GM18520 (cell line): Measurements from ENCODE around the gene PTPN12.

ENCODE experiments used
- ATAC-seq: cut with Tn5 transposase; IDR thresholded peaks from one replicate; pipeline ENCODE4 v1.9.1; 2021; ENCODE audit not compliant: unreplicated experiment

Gene PTPN12

GRCh38 chr7:77658928-77659327, 121.8 kb downstream of the PTPN12 start:
- no peak for ATAC-seq

GRCh38 chr7:77661816-77662215, 124.7 kb downstream of the PTPN12 start:
- no peak for ATAC-seq

DNA sequence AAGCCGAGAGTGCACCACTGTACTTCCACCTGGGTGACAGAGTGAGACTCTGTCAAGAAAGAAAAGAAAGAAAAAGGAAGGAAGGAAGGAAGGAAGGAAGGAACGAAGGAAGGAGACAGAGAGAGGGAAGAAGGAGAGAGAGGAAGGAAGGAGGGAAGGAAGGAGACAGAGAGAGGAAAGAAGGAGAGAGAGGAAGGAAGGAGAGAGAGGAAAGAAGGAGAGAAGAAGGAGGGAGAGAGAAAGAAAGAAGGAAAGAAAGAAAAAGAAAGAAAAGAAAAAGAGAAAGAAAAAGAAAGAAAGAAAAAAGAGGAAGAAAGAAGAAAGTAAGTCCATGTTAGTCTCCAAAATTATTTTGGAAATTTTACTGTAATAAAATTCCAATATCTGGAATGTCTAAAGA, 125.8 kb downstream of the PTPN12 start:
- no peak for ATAC-seq

DNA sequence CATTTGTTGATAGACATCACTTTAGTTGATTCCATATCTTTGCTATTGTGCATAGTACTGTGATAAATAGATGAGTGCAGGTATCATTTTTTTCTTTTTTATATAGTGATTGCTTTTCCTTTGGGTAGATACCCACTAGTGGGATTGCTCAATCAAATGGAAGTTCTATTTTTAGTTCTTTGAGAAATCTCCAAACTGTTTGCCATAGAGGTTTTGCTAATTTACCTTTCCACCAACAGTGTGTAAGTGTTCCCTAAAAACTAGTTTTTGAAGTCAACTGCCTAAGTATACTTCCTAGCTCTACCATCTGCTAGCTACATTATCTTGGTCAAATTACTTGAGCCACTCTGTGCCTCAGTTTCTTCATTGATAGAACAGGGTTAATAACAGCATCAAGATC, 127.6 kb downstream of the PTPN12 start:
- ATAC-seq = no peak

GRCh38 chr7:77665161-77665560, 128.1 kb downstream of the PTPN12 start:
- no peak for ATAC-seq

DNA sequence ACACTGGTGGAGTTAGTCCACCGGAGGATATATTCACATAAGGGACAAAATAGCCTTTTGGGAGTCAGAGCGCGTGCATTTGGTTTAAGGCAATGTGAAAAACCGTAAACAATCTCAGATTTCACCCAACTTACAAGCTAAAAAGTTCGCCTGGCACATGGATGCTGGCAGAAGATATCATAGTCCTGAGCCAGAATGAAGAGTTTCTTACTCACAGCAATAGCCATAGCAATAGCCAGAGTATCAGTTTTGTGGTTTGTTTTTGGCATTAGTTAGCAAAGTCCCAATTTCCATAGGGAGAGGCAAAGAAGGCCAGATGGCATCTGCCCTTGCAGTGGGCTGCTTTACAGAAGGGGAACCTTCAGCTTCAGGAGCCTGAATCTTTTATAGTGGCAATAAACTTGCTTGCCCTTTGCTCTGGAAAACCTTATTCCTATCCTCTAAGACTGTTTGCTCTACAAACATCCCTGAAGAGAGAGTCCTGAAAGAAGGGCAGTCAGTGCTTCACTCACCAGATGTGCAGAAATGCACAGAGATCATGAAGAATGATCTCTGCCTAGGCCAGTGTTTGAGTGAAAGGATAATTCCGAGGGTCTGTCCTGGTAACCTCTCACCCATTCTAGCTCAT, 130.5 kb downstream of the PTPN12 start:
- ATAC-seq = no peak

- ATAC-seq = no peak
These were observed 137.8 kb downstream of the PTPN12 start for GRCh38 chr7:77674878-77675277.

DNA sequence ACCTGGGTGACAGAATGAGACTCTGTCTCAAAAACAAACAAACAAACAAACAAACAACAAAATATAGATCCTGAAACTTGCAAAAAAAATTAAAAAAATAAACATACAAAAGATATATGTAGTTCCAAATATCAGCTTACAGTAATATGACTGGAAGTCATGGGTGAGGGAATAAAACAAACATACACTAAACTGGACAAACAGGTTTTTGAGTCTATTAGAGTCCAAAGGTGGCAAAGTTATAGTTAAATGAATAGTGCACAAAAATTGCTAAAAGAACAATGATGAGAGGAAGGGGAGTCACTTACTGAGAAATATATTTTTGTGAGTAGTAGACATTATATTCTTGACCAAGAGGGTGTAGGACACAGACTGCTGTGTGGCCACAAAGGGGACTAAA, 142.5 kb downstream of the PTPN12 start:
- ATAC-seq = no peak

DNA sequence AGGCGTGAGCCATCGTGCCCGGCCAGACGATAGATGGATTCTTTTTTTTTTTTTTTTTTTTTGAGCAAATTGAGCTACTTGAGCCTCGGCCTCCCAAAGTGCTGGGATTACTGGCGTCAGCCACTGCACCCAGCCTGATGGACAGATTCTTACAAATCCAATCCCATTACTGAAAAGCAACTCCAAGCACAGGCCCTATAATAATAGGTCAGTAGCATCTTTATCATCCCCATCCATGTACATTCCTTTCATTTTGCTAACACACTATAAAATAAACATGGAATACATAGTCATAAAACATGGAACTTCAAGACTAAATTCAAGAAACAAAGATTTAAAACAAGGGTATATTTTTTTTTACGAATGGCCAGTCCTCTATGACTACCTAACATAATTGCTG, 143.2 kb downstream of the PTPN12 start:
- no peak for ATAC-seq

GRCh38 chr7:77684030-77684429, 146.9 kb downstream of the PTPN12 start:
- no peak for ATAC-seq

- ATAC-seq = no peak
These were observed 148.1 kb downstream of the PTPN12 start for GRCh38 chr7:77685233-77685632.

- no peak for ATAC-seq
These were observed 150.1 kb downstream of the PTPN12 start for GRCh38 chr7:77687100-77687746.

- ATAC-seq = peak; percentile 32
These were observed 150.7 kb downstream of the PTPN12 start for GRCh38 chr7:77687747-77688144.
